CD4-positive, alpha-beta T cell treated with Interferon gamma for 1 hour (primary cell): ENCODE measurements around the gene WDR59.
"Not testable (repeated sequence)": the region's sequence is repeated elsewhere in the genome, so short reads cannot be mapped to it uniquely, and the experiment has no call there.

Experiments
- DNase-seq: peaks from one replicate; pipeline ENCODE4 v3.0.0-alpha.2; 2020

Gene WDR59

GRCh38 chr16:74954763-74955162 is 30.2 kb downstream of the WDR59 start:
- no peak for DNase-seq

GRCh38 chr16:74951681-74952080 is 33.2 kb downstream of the WDR59 start:
- DNase-seq: no peak

GRCh38 chr16:74951206-74951605 is 33.7 kb downstream of the WDR59 start:
- DNase-seq: no peak

- no peak for DNase-seq
Measured at GRCh38 chr16:74950511-74950910, 34.4 kb downstream of the WDR59 start.

GRCh38 chr16:74949309-74949708 is 35.6 kb downstream of the WDR59 start:
- DNase-seq: no peak

- DNase-seq: no peak
Measured at GRCh38 chr16:74944466-74944865, 40.5 kb downstream of the WDR59 start.

GRCh38 chr16:74942977-74943918 is 41.7 kb downstream of the WDR59 start:
- DNase-seq: no peak

- no peak for DNase-seq
Measured at GRCh38 chr16:74942566-74942965, 42.4 kb downstream of the WDR59 start.

- DNase-seq: no peak
Measured at GRCh38 chr16:74939688-74940087, 45.2 kb downstream of the WDR59 start.

GRCh38 chr16:74936902-74937560 is 47.9 kb downstream of the WDR59 start:
- DNase-seq: peak; percentile 43

GRCh38 chr16:74931445-74931844 is 53.5 kb downstream of the WDR59 start:
- DNase-seq: no peak

- no peak for DNase-seq
Measured at GRCh38 chr16:74929636-74930035, 55.3 kb downstream of the WDR59 start.

GRCh38 chr16:74926805-74927204 is 58.1 kb downstream of the WDR59 start:
- DNase-seq: no peak

- DNase-seq: no peak
Measured at GRCh38 chr16:74923766-74924460, 61.0 kb downstream of the WDR59 start.

- DNase-seq: no peak
Measured at GRCh38 chr16:74922150-74923138, 62.5 kb downstream of the WDR59 start.

- no peak for DNase-seq
Measured at GRCh38 chr16:74921051-74921450, 63.9 kb downstream of the WDR59 start.

GRCh38 chr16:74909665-74910064 is 75.3 kb downstream of the WDR59 start:
- DNase-seq: no peak

GRCh38 chr16:74908759-74909158 is 76.2 kb downstream of the WDR59 start:
- not testable (repeated sequence) for DNase-seq

GRCh38 chr16:74903901-74904678 is 80.8 kb downstream of the WDR59 start:
- no peak for DNase-seq

- no peak for DNase-seq
Measured at GRCh38 chr16:74903120-74903519, 81.8 kb downstream of the WDR59 start.

GRCh38 chr16:74902161-74902560 is 82.8 kb downstream of the WDR59 start:
- DNase-seq: no peak
